ENCODE data around the gene TEAD4.

DNA sequence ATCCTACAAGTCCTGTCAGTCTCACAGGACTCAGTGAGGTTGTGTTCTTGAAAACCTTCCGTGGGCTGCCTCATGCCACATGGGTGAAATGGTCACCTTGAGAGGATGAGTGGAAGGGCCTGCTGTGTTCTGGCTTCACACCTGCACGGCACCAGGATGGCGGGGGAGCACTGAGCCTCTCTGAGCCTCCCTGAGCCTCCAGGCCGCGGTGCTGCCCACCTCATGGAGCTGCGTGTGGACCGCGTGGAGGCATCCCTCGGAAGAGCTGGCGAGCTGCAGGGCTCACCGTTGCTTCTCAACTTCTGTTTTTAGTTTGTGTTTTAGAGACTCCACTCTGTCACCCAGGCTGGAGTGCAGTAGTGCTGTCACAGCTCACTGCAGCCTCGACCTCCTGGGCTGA lies 56.2 kb downstream of the TEAD4 start:
- TF ChIP-seq RAD21 (IDR thresholded peaks at IDR 0.05; ENCODE audit: low read depth) = no peak
- TF ChIP-seq POLR2A (IDR thresholded peaks at IDR 0.05; ENCODE audit: borderline replicate concordance, extremely low read depth, insufficient read depth, insufficient read length) = no peak
- TF ChIP-seq, protein P1, sequence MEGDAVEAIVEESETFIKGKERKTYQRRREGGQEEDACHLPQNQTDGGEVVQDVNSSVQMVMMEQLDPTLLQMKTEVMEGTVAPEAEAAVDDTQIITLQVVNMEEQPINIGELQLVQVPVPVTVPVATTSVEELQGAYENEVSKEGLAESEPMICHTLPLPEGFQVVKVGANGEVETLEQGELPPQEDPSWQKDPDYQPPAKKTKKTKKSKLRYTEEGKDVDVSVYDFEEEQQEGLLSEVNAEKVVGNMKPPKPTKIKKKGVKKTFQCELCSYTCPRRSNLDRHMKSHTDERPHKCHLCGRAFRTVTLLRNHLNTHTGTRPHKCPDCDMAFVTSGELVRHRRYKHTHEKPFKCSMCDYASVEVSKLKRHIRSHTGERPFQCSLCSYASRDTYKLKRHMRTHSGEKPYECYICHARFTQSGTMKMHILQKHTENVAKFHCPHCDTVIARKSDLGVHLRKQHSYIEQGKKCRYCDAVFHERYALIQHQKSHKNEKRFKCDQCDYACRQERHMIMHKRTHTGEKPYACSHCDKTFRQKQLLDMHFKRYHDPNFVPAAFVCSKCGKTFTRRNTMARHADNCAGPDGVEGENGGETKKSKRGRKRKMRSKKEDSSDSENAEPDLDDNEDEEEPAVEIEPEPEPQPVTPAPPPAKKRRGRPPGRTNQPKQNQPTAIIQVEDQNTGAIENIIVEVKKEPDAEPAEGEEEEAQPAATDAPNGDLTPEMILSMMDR (IDR thresholded peaks at IDR 0.05 in 2 of 3, conservative IDR thresholded peaks at IDR 0.05 in 1 of 3; ENCODE audit: borderline replicate concordance in 1 of 3, insufficient read depth in 1 of 3, low read depth in 2 of 3, low read length in 2 of 3) = no peak
- TF ChIP-seq SP1 (IDR thresholded peaks at IDR 0.05; ENCODE audit: low read depth) = no peak
- TF ChIP-seq SRF (IDR thresholded peaks at IDR 0.05; ENCODE audit: low read depth) = no peak
- TF ChIP-seq, protein P2, sequence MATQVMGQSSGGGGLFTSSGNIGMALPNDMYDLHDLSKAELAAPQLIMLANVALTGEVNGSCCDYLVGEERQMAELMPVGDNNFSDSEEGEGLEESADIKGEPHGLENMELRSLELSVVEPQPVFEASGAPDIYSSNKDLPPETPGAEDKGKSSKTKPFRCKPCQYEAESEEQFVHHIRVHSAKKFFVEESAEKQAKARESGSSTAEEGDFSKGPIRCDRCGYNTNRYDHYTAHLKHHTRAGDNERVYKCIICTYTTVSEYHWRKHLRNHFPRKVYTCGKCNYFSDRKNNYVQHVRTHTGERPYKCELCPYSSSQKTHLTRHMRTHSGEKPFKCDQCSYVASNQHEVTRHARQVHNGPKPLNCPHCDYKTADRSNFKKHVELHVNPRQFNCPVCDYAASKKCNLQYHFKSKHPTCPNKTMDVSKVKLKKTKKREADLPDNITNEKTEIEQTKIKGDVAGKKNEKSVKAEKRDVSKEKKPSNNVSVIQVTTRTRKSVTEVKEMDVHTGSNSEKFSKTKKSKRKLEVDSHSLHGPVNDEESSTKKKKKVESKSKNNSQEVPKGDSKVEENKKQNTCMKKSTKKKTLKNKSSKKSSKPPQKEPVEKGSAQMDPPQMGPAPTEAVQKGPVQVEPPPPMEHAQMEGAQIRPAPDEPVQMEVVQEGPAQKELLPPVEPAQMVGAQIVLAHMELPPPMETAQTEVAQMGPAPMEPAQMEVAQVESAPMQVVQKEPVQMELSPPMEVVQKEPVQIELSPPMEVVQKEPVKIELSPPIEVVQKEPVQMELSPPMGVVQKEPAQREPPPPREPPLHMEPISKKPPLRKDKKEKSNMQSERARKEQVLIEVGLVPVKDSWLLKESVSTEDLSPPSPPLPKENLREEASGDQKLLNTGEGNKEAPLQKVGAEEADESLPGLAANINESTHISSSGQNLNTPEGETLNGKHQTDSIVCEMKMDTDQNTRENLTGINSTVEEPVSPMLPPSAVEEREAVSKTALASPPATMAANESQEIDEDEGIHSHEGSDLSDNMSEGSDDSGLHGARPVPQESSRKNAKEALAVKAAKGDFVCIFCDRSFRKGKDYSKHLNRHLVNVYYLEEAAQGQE (IDR thresholded peaks at IDR 0.05; ENCODE audit: low read depth) = no peak
- TF ChIP-seq ZFX (IDR thresholded peaks at IDR 0.05) = no peak
